GM23338 (cell line): Measurements from ENCODE around the gene SEMA6B. TPM values are rescaled to one million over a fixed set of nuclear protein-coding genes. Genes with fewer than 3 reads are reported as not detected.

Source experiments
- ATAC-seq: fragments of 200-7000 bp; cut with Tn5 transposase; 3 replicates; pipeline ENCODE4 v1.9.1; 2020
- DNase-seq: peaks from one replicate; pipeline ENCODE4 v3.0.0-alpha.2; 2015; ENCODE audit warnings: low spot score
- H2AFZ ChIP-seq: fragments of 200-600 bp; sonication (generic); 2 replicates; pipeline ENCODE4 v1.8.0; 2016; ENCODE audit warnings: antibody characterized with exemption, mild to moderate bottlenecking, moderate library complexity
- H3F3A ChIP-seq: fragments of 200-600 bp; sonication (generic); replicated peaks from 2 replicates; pipeline ENCODE4 v1.8.0; 2017; ENCODE audit warnings: antibody characterized with exemption, mixed run types, low read depth
- H3K27ac ChIP-seq: fragments of 200-600 bp; sonication (generic); 2 replicates; pipeline ENCODE4 v1.6.1; 2016; ENCODE audit warnings: low read depth
- H3K27me3 ChIP-seq: fragments of 200-600 bp; sonication (generic); 2 replicates; pipeline ENCODE4 v1.8.0; 2016; ENCODE audit warnings: mild to moderate bottlenecking, mixed run types, moderate library complexity; ENCODE audit not compliant: insufficient read depth
- H3K36me3 ChIP-seq: fragments of 200-600 bp; sonication (generic); 2 replicates; pipeline ENCODE4 v1.8.0; 2016; ENCODE audit warnings: mild to moderate bottlenecking; ENCODE audit not compliant: insufficient read depth
- H3K4me1 ChIP-seq: fragments of 200-600 bp; sonication (generic); 2 replicates; pipeline ENCODE4 v1.8.0; 2016; ENCODE audit warnings: mild to moderate bottlenecking, moderate library complexity; ENCODE audit not compliant: insufficient read depth
- H3K4me2 ChIP-seq: fragments of 200-600 bp; sonication (generic); 2 replicates; pipeline ENCODE4 v1.7.1; 2017; ENCODE audit warnings: mixed run types
- H3K4me3 ChIP-seq: fragments of 200-600 bp; sonication (generic); 2 replicates; pipeline ENCODE4 v1.6.1; 2016; ENCODE audit warnings: mixed run types
- H3K79me2 ChIP-seq: fragments of 200-600 bp; sonication (generic); replicated peaks from 2 replicates; pipeline ENCODE4 v1.8.0; 2017; ENCODE audit warnings: mild to moderate bottlenecking; ENCODE audit not compliant: insufficient read depth
- H3K9me2 ChIP-seq: fragments of 200-600 bp; sonication (generic); 2 replicates; pipeline ENCODE4 v1.8.0; 2017; ENCODE audit not compliant: insufficient read depth
- H4K20me1 ChIP-seq: fragments of 200-600 bp; sonication (generic); replicated peaks from 2 replicates; pipeline ENCODE4 v1.8.0; 2017; ENCODE audit warnings: mild to moderate bottlenecking; ENCODE audit not compliant: insufficient read depth
- H3K27ac Mint-ChIP-seq: 2 replicates; pipeline ENCODE4 v1.8.0; 2020; ENCODE audit warnings: inconsistent platforms, mild to moderate bottlenecking, moderate library complexity, mixed read lengths
- H3K27me3 Mint-ChIP-seq: 3 replicates; pipeline ENCODE4 v1.8.0; 2022; ENCODE audit warnings: low read depth, mild to moderate bottlenecking, moderate library complexity, mixed read lengths, inconsistent platforms; ENCODE audit not compliant: insufficient read depth, poor library complexity
- H3K36me3 Mint-ChIP-seq: 3 replicates; pipeline ENCODE4 v1.8.0; 2021; ENCODE audit warnings: low read depth, mild to moderate bottlenecking, inconsistent platforms, moderate library complexity, mixed read lengths
- H3K4me1 Mint-ChIP-seq: 3 replicates; pipeline ENCODE4 v1.8.0; 2020; ENCODE audit warnings: mild to moderate bottlenecking, inconsistent platforms, mixed read lengths
- H3K4me3 Mint-ChIP-seq: 3 replicates; pipeline ENCODE4 v1.8.0; 2021; ENCODE audit warnings: moderate library complexity, mild to moderate bottlenecking, inconsistent platforms, mixed read lengths
- H3K9me3 Mint-ChIP-seq: 3 replicates; pipeline ENCODE4 v1.8.0; 2020; ENCODE audit warnings: moderate library complexity, mild to moderate bottlenecking, inconsistent platforms, mixed read lengths
- CREB1 ChIP-seq: fragments of 250-450 bp; sonication (Bioruptor Pico); IDR thresholded peaks from 2 replicates; pipeline ENCODE4 v1.5.0; 2020; ENCODE audit warnings: low read depth, mild to moderate bottlenecking, moderate library complexity
- CTCF ChIP-seq, 2 experiments: fragments of 200-600 bp in 1 of 2; sonication (generic) in 1 of 2; conservative IDR thresholded peaks; 2 replicates each; pipeline versions ENCODE4 v1.5.1 to v1.6.1; 2016 to 2017; ENCODE audit warnings: antibody characterized with exemption in 2 of 2, low read depth in 2 of 2, mild to moderate bottlenecking in 2 of 2, moderate library complexity in 1 of 2
- ETS1 ChIP-seq: IDR thresholded peaks from 2 replicates; pipeline ENCODE4 v1.6.1; 2016; ENCODE audit warnings: antibody characterized with exemption
- EZH2 ChIP-seq: fragments of 200-600 bp; sonication (generic); IDR thresholded peaks from one replicate; pipeline ENCODE4 v1.8.0; 2017; ENCODE audit warnings: antibody characterized with exemption, mild to moderate bottlenecking, low read depth; ENCODE audit not compliant: unreplicated experiment
- EZH2phosphoT487 ChIP-seq: fragments of 200-600 bp; sonication (generic); IDR thresholded peaks from one replicate; pipeline ENCODE4 v1.8.1; 2018; ENCODE audit warnings: antibody characterized with exemption; ENCODE audit not compliant: unreplicated experiment
- JUNB ChIP-seq: IDR thresholded peaks from one replicate; pipeline ENCODE4 v1.6.1; 2016; ENCODE audit warnings: antibody characterized with exemption; ENCODE audit not compliant: unreplicated experiment
- NANOG ChIP-seq: IDR thresholded peaks from 2 replicates; pipeline ENCODE4 v1.6.1; 2016; ENCODE audit warnings: antibody characterized with exemption, borderline replicate concordance
- POLR2AphosphoS5 ChIP-seq: IDR thresholded peaks from 2 replicates; pipeline ENCODE4 v1.6.1; 2016; ENCODE audit warnings: antibody characterized with exemption, low read depth
- REST ChIP-seq: IDR thresholded peaks from one replicate; pipeline ENCODE4 v1.6.1; 2018; ENCODE audit warnings: antibody characterized with exemption; ENCODE audit not compliant: unreplicated experiment
- STAT1 ChIP-seq: IDR thresholded peaks from one replicate; pipeline ENCODE4 v1.6.1; 2016; ENCODE audit warnings: antibody characterized with exemption; ENCODE audit not compliant: unreplicated experiment
- ZNF114 ChIP-seq: fragments of 250-450 bp; sonication (Bioruptor Pico); IDR thresholded peaks from 2 replicates; pipeline ENCODE4 v1.5.0; 2020; ENCODE audit warnings: mild to moderate bottlenecking, moderate library complexity
- ZNF331 ChIP-seq: fragments of 250-450 bp; sonication (Bioruptor Pico); IDR thresholded peaks from 2 replicates; pipeline ENCODE4 v1.5.0; 2020; ENCODE audit warnings: low read depth, mild to moderate bottlenecking, moderate library complexity
- ZNF462 ChIP-seq: fragments of 250-450 bp; sonication (Bioruptor Pico); IDR thresholded peaks from 2 replicates; pipeline ENCODE4 v1.5.0; 2020; ENCODE audit warnings: mild to moderate bottlenecking, moderate library complexity
- polyA plus RNA-seq: library from polyadenylated mRNA; unstranded; fragments of >200 nt; fragmentation: Nextera tagmentation; extraction: Ambion mirVana; gene quantifications from 2 replicates; pipeline ENCODE4 v1.2.1, GENCODE V29; 2016
- total RNA-seq: library from RNA; depleted of rRNA; stranded (reverse); fragments of >200 nt; shearing (Covaris generic); gene quantifications from 2 replicates; pipeline ENCODE4 v1.2.3, GENCODE V29; 2014

The SEMA6B gene
- total and polyA plus RNA-seq, 2 experiments from 2014 or later = 5.3 to 42.7 TPM

- peak; percentile 17 for ATAC-seq
- no peak overlapping the region for H3K27ac Mint-ChIP-seq
- Histone ChIP-seq H3K4me1 (no peaks in the 10 kb centered on the region), H3K9me2 (no peaks in the 10 kb centered on the region), H3K36me3 (no peaks in the 10 kb centered on the region), H3F3A (no peaks in the 10 kb centered on the region), H4K20me1 (no peaks in the 10 kb centered on the region), H3K4me2 (no peak overlapping the region), H3K27me3 (peaks cover 37% of the 10 kb centered on the region; the same call in 1 of the 2 replicates), H3K27ac (no peak overlapping the region), H3K4me3 (no peak overlapping the region), H2AFZ (no peak overlapping the region), H3K79me2 (no peaks in the 10 kb centered on the region)
- TF ChIP-seq ZNF331 (no peak), REST (no peak), ETS1 (no peak), EZH2phosphoT487 (no peak), JUNB (no peak), NANOG (no peak), ZNF114 (CRISPR knock-in tag) (no peak), POLR2AphosphoS5 (no peak), STAT1 (no peak), EZH2 (no peak), CREB1 (no peak), ZNF462 (CRISPR knock-in tag) (no peak), CTCF (conservative IDR thresholded peaks at IDR 0.05; ENCODE audit: low read depth in 2 of 2) (no peak)
- peaks cover 47% of the 10 kb centered on the region for H3K27me3 Mint-ChIP-seq
- DNase-seq = no peak
- H3K9me3 Mint-ChIP-seq = peaks cover 3% of the 10 kb centered on the region; the same call in 2 of the 3 replicates
- peaks cover 4% of the 10 kb centered on the region for H3K4me1 Mint-ChIP-seq
- H3K4me3 Mint-ChIP-seq = no peak overlapping the region
- peaks cover 2% of the 10 kb centered on the region; the same call in 1 of the 3 replicates for H3K36me3 Mint-ChIP-seq
Measured at GRCh38 chr19:4516939-4517300, 42.6 kb downstream of the SEMA6B start.
